Islet precursor cell (in vitro differentiated cells): ENCODE data around the gene IQCF5.
"Not testable (repeated sequence)": the region's sequence is repeated elsewhere in the genome, so short reads cannot be mapped to it uniquely, and the experiment has no call there.

Source experiments
- DNase-seq: peaks from one replicate; pipeline ENCODE4 v3.0.0-alpha.2; 2018

Gene IQCF5

GRCh38 chr3:51875501-51875900 is at the start of gene IQCF5:
TSS of gene IQCF5 (minus strand) at chr3:51875601. CDS start at chr3:51875531, 70 bp downstream.
- no peak for DNase-seq

- DNase-seq, result no peak
Measured at GRCh38 chr3:51921081-51921578, 45.7 kb upstream of the IQCF5 start.

GRCh38 chr3:51916418-51916817 is 41.0 kb upstream of the IQCF5 start:
- no peak for DNase-seq

- no peak for DNase-seq
Measured at GRCh38 chr3:51908026-51908425, 32.6 kb upstream of the IQCF5 start.

- DNase-seq, result no peak
Measured at GRCh38 chr3:51904034-51904823, 28.8 kb upstream of the IQCF5 start.

- DNase-seq, result peak; percentile 66
Measured at GRCh38 chr3:51902361-51902760, 27.0 kb upstream of the IQCF5 start.

- not testable (repeated sequence) for DNase-seq
Measured at GRCh38 chr3:51900043-51900442, 24.6 kb upstream of the IQCF5 start.

- DNase-seq, result no peak
Measured at GRCh38 chr3:51897391-51897790, 22.0 kb upstream of the IQCF5 start.

GRCh38 chr3:51896607-51897305 is 21.4 kb upstream of the IQCF5 start:
- no peak for DNase-seq

GRCh38 chr3:51894939-51895338 is 19.5 kb upstream of the IQCF5 start:
- DNase-seq, result no peak

GRCh38 chr3:51894391-51894790 is 19.0 kb upstream of the IQCF5 start:
- DNase-seq, result no peak

GRCh38 chr3:51891242-51892039 is 16.0 kb upstream of the IQCF5 start:
- DNase-seq, result no peak

- no peak for DNase-seq
Measured at GRCh38 chr3:51888463-51889105, 13.2 kb upstream of the IQCF5 start.

GRCh38 chr3:51887620-51888019 is 12.2 kb upstream of the IQCF5 start:
- no peak for DNase-seq

GRCh38 chr3:51886447-51886846 is 11.0 kb upstream of the IQCF5 start:
- no peak for DNase-seq

GRCh38 chr3:51879937-51880336 is 4.5 kb upstream of the IQCF5 start:
- no peak for DNase-seq

- DNase-seq, result peak; percentile 67
Measured at GRCh38 chr3:51876186-51876585, 785 bp upstream of the IQCF5 start.

- DNase-seq, result no peak
Measured at GRCh38 chr3:51874889-51875288, 512 bp downstream of the IQCF5 start.

GRCh38 chr3:51874411-51874810 is 990 bp downstream of the IQCF5 start:
- no peak for DNase-seq

GRCh38 chr3:51873876-51874275 is 1.5 kb downstream of the IQCF5 start:
- no peak for DNase-seq

- DNase-seq, result no peak
Measured at GRCh38 chr3:51873253-51873766, 2.1 kb downstream of the IQCF5 start.

GRCh38 chr3:51869304-51869703 is 6.1 kb downstream of the IQCF5 start:
- DNase-seq, result no peak

- not testable (repeated sequence) for DNase-seq
Measured at GRCh38 chr3:51868896-51869295, 6.5 kb downstream of the IQCF5 start.
